Rectal smooth muscle tissue (tissue), 1 donor: Measurements from ENCODE around the gene TUBGCP2.

Experiments used
- H3K27ac ChIP-seq: one replicate; pipeline ENCODE4 v1.7.0; 2013; ENCODE audit warnings: low read depth, low read length, inconsistent platforms
- H3K27me3 ChIP-seq: one replicate; pipeline ENCODE4 v1.7.0; 2013; ENCODE audit warnings: low read length; ENCODE audit not compliant: control insufficient read depth, insufficient read depth
- H3K36me3 ChIP-seq: one replicate; pipeline ENCODE4 v1.7.0; 2013; ENCODE audit warnings: low read length; ENCODE audit not compliant: control insufficient read depth, insufficient read depth
- H3K4me1 ChIP-seq: one replicate; pipeline ENCODE4 v1.7.0; 2013; ENCODE audit warnings: low read length; ENCODE audit not compliant: control insufficient read depth, insufficient read depth
- H3K4me3 ChIP-seq: one replicate; pipeline ENCODE4 v1.7.0; 2013; ENCODE audit warnings: low read length
- H3K9ac ChIP-seq: one replicate; pipeline ENCODE4 v1.7.0; 2013; ENCODE audit warnings: low read length

The TUBGCP2 gene

GRCh38 chr10:133308421-133309099 is at the start of gene TUBGCP2, which contains the start of gene ZNF511:
TUBGCP2 (minus strand) TSS chr10:133308872; CDS start chr10:133302941, 5,931 bp downstream.
ZNF511 (plus strand) TSS chr10:133308914; CDS start chr10:133308944, 30 bp downstream.
- Histone ChIP-seq H3K36me3 (peaks cover 12% of the 10 kb centered on the region), H3K27ac (peak within 1 kb of the TSS; percentile 90), H3K4me1 (peaks cover 8% of the 10 kb centered on the region)

GRCh38 chr10:133357285-133358161 is 48.9 kb upstream of the TUBGCP2 start, which contains the start of gene FUOM:
FUOM (minus strand) TSS chr10:133358019; CDS start chr10:133358007, 12 bp downstream.
- H3K9ac ChIP-seq = no peak within 1 kb of the TSS
- peaks cover 2% of the 10 kb centered on the region for H3K36me3 ChIP-seq
- H3K4me3 ChIP-seq = peak within 1 kb of the TSS; percentile 68
- H3K27me3 ChIP-seq = no peaks in the 10 kb centered on the region
- no peaks in the 10 kb centered on the region for H3K4me1 ChIP-seq
- no peak within 1 kb of the TSS for H3K27ac ChIP-seq

More at GRCh38 chr10:133308421-133309099, at the start of gene TUBGCP2, which contains the start of gene ZNF511:
- Histone ChIP-seq H3K4me3 (peak within 1 kb of the TSS; percentile 70), H3K27me3 (no peaks in the 10 kb centered on the region), H3K9ac (peak within 1 kb of the TSS; percentile 76)

- no peak overlapping the region for H3K27ac ChIP-seq
- peak overlapping the region; percentile 68 for H3K4me3 ChIP-seq
- H3K9ac ChIP-seq = no peak overlapping the region
- H3K36me3 ChIP-seq = peaks cover 2% of the 10 kb centered on the region
- no peaks in the 10 kb centered on the region for H3K4me1 ChIP-seq
- no peaks in the 10 kb centered on the region for H3K27me3 ChIP-seq
Observed at GRCh38 chr10:133356549-133357284, 48.0 kb upstream of the TUBGCP2 start.

- no peak overlapping the region for H3K9ac ChIP-seq
Observed at GRCh38 chr10:133355991-133356390, 47.3 kb upstream of the TUBGCP2 start.

GRCh38 chr10:133355266-133355665 is 46.6 kb upstream of the TUBGCP2 start:
- Histone ChIP-seq H3K4me3 (no peak overlapping the region), H3K4me1 (no peaks in the 10 kb centered on the region), H3K27ac (no peak overlapping the region), H3K36me3 (peaks cover 2% of the 10 kb centered on the region), H3K9ac (no peak overlapping the region), H3K27me3 (no peaks in the 10 kb centered on the region)

More at GRCh38 chr10:133355991-133356390, 47.3 kb upstream of the TUBGCP2 start:
- H3K27me3 ChIP-seq = no peaks in the 10 kb centered on the region
- peaks cover 2% of the 10 kb centered on the region for H3K36me3 ChIP-seq
- no peaks in the 10 kb centered on the region for H3K4me1 ChIP-seq
- H3K27ac ChIP-seq = no peak overlapping the region
- H3K4me3 ChIP-seq = no peak overlapping the region

- Histone ChIP-seq H3K4me3 (no peak overlapping the region), H3K9ac (no peak overlapping the region), H3K36me3 (peaks cover 2% of the 10 kb centered on the region), H3K27me3 (no peaks in the 10 kb centered on the region), H3K27ac (no peak overlapping the region), H3K4me1 (no peaks in the 10 kb centered on the region)
Observed at GRCh38 chr10:133354672-133355240, 46.1 kb upstream of the TUBGCP2 start.

- Histone ChIP-seq H3K9ac (no peak overlapping the region), H3K4me1 (no peaks in the 10 kb centered on the region), H3K27me3 (no peaks in the 10 kb centered on the region), H3K27ac (no peak overlapping the region), H3K4me3 (no peak overlapping the region), H3K36me3 (peaks cover 2% of the 10 kb centered on the region)
Observed at GRCh38 chr10:133353988-133354605, 45.4 kb upstream of the TUBGCP2 start.

GRCh38 chr10:133353202-133353959 is 44.7 kb upstream of the TUBGCP2 start:
- Histone ChIP-seq H3K4me1 (no peaks in the 10 kb centered on the region), H3K9ac (no peak overlapping the region), H3K27me3 (no peaks in the 10 kb centered on the region), H3K36me3 (peaks cover 2% of the 10 kb centered on the region), H3K4me3 (no peak overlapping the region), H3K27ac (no peak overlapping the region)

GRCh38 chr10:133351408-133352318 is 43.0 kb upstream of the TUBGCP2 start:
- no peak overlapping the region for H3K27ac ChIP-seq
- no peaks in the 10 kb centered on the region for H3K4me1 ChIP-seq
- no peak overlapping the region for H3K9ac ChIP-seq
- no peak overlapping the region for H3K4me3 ChIP-seq
- H3K27me3 ChIP-seq = no peaks in the 10 kb centered on the region
- H3K36me3 ChIP-seq = peaks cover 2% of the 10 kb centered on the region

- Histone ChIP-seq H3K27ac (no peak overlapping the region), H3K9ac (no peak overlapping the region), H3K4me3 (no peak overlapping the region), H3K4me1 (no peaks in the 10 kb centered on the region), H3K36me3 (peaks cover 2% of the 10 kb centered on the region), H3K27me3 (no peaks in the 10 kb centered on the region)
Observed at GRCh38 chr10:133350950-133351329, 42.3 kb upstream of the TUBGCP2 start.
